ENCODE results near the gene BABAM2.

DNA sequence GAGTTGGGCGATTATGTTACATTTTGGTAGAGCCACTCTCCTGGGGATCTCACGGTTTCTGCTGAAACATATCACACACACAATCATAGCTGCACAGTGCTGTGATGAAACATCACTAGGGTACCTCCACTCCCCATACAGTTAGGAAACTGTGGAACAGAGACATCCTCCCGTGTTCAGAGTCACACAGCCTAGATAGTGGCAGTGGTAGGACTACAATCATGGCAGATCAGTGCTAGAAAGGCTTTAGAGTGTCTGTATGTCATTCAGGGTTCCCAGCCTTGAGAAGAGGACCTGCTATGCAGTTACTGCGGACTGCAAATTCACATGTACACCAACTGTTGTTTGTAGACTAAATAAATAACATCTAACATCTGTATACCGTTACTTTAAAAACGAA is 291.8 kb downstream of the BABAM2 start:
- no peak for TF ChIP-seq POLR2A (IDR thresholded peaks at IDR 0.05)
- TF ChIP-seq, protein P1, sequence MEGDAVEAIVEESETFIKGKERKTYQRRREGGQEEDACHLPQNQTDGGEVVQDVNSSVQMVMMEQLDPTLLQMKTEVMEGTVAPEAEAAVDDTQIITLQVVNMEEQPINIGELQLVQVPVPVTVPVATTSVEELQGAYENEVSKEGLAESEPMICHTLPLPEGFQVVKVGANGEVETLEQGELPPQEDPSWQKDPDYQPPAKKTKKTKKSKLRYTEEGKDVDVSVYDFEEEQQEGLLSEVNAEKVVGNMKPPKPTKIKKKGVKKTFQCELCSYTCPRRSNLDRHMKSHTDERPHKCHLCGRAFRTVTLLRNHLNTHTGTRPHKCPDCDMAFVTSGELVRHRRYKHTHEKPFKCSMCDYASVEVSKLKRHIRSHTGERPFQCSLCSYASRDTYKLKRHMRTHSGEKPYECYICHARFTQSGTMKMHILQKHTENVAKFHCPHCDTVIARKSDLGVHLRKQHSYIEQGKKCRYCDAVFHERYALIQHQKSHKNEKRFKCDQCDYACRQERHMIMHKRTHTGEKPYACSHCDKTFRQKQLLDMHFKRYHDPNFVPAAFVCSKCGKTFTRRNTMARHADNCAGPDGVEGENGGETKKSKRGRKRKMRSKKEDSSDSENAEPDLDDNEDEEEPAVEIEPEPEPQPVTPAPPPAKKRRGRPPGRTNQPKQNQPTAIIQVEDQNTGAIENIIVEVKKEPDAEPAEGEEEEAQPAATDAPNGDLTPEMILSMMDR (IDR thresholded peaks at IDR 0.05) = no peak

Measured in vagina (tissue), 2 donors.